Colonic mucosa (tissue), 4 donors: ENCODE data around the gene EFNA1. TPM values are rescaled to one million over a fixed set of nuclear protein-coding genes. Genes with fewer than 3 reads are reported as not detected.

Experiments
- DNase-seq: peaks from one replicate; pipeline ENCODE4 v3.0.0-alpha.2; 2020
- H3K27ac ChIP-seq: fragments of 200-600 bp; one replicate; pipeline ENCODE4 v1.8.0; 2021
- H3K27me3 ChIP-seq: fragments of 200-600 bp; one replicate; pipeline ENCODE4 v1.8.0; 2021
- H3K36me3 ChIP-seq: fragments of 200-600 bp; one replicate; pipeline ENCODE4 v1.8.0; 2021
- H3K4me1 ChIP-seq: fragments of 200-600 bp; one replicate; pipeline ENCODE4 v1.8.0; 2021; ENCODE audit warnings: mild to moderate bottlenecking
- H3K4me3 ChIP-seq: fragments of 200-600 bp; one replicate; pipeline ENCODE4 v1.8.0; 2021
- H3K9ac ChIP-seq, 2 donors: one replicate each; pipeline ENCODE4 v1.7.0; 2013; ENCODE audit warnings: control low read depth in 2 of 2, low read depth in 2 of 2, low read length in 2 of 2
- H3K9me3 ChIP-seq: fragments of 200-600 bp; one replicate; pipeline ENCODE4 v1.8.0; 2021
- CTCF ChIP-seq: fragments of 200-600 bp; IDR thresholded peaks from one replicate; pipeline ENCODE4 v1.8.0; 2022; ENCODE audit warnings: antibody characterized with exemption, mild to moderate bottlenecking
- intact Hi-C: fragments of 100-400 bp; cut with DNase I; formaldehyde crosslinking; loops from one replicate; pipeline ENCODE4 v1.14.1; 2022
- total RNA-seq, 2 donors: library from RNA; stranded (reverse); fragmentation: NEBNext Ultra II Directional in 1 of 2; extraction: Animal tissue kit (Norgen Biotek cat#: 25700) in 1 of 2; gene quantifications; one replicate each; pipeline ENCODE4 v1.2.1, GENCODE V29; 2021
- donor health status: healthy.
- donor health status: DM: no; HTN: no; CAD: no.
- donor health status: DM: no; HTN: no; CAD: no.

EFNA1 gene
- total RNA-seq, 2 donors from 2014 or later, result 61.3 to 125 TPM

DNA sequence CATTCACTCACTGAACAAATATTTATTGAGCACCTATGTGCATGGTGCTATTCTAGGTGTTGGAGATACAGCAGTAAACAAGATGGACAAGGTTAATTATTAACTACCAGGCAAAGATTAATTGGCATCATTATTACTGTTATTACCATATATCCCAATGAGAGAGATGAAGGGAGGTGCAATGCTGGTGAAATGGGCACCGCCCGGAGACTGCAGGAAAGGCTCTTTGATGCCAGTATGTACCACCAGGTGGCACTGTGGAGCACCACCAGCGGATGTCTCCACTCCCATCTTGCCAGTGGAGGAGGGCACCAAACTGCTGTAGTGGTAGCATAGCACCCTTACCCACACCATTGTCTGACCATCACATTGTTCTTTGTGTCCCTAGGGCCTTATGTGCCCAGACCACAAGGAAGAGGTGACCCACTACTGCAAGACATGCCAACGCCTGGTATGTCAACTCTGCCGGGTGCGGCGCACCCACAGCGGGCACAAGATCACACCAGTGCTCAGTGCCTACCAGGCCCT is 48.9 kb downstream of the EFNA1 start:
- peak; percentile 95 for DNase-seq
- no peak overlapping the region for H3K27ac ChIP-seq
- peak; percentile 91 for TF ChIP-seq CTCF
- no peaks in the 10 kb centered on the region for H3K27me3 ChIP-seq
- H3K4me1 ChIP-seq, result peaks cover 13% of the 10 kb centered on the region
- H3K36me3 ChIP-seq, result no peaks in the 10 kb centered on the region
- H3K4me3 ChIP-seq, result no peak overlapping the region
- no peaks in the 10 kb centered on the region for H3K9me3 ChIP-seq
- intact Hi-C loops, result no loop called here
- H3K9ac ChIP-seq, result no peak overlapping the region

DNA sequence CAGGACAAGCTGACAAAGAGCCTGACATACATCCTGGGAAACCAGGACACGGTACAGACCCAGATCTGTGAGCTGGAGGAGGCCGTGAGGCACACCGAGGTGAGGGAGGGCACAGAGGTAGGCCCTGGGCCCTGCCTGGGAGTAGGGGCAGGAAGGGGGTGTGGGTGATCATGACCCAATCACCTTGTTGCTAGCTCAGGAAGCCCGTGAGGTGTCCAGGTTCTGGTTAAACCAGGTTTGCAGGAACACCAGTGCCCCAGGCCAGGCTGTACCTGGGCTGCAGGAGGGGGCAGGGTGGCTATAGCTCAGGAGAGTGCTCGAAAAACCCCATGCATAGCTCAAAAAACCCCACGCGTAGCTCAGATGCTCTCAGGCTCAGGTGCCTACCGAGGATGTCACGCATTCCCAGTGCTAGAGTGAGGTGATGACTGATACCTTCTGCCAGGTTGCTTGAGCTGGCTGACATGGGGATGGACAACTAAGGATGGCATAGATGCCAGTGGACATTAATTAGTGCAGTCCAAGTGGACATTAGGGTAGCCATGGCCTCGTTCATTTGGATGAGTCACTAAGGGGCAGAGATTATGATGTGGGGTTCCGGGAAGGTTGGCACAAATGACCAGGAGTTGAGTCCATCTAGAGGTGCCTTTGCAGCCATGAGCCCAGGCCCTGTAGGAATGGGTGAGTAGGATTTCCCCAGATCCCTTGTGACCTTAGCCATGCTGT is 49.7 kb downstream of the EFNA1 start:
- Histone ChIP-seq H3K4me3 (no peak overlapping the region), H3K27ac (no peak overlapping the region), H3K9ac (no peak overlapping the region), H3K27me3 (no peaks in the 10 kb centered on the region), H3K9me3 (no peaks in the 10 kb centered on the region), H3K4me1 (peaks cover 9% of the 10 kb centered on the region), H3K36me3 (no peaks in the 10 kb centered on the region)
- TF ChIP-seq CTCF, result no peak
- intact Hi-C loops, result no loop called here
- peak; percentile 18 for DNase-seq

DNA sequence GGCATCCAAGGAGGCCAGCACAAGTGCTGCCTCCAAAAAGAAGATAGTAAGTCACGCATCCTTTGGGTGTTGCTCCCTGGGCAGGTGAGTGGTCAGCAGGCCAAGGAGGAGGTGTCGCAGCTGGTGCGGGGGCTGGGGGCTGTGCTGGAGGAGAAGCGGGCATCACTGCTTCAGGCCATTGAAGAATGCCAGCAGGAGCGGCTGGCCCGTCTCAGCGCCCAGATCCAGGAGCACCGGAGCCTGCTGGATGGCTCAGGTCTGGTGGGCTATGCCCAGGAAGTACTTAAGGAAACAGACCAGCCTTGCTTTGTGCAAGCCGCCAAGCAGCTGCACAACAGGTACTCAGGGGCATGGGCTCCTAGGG is 50.2 kb downstream of the EFNA1 start:
- no peak overlapping the region for H3K27ac ChIP-seq
- intact Hi-C loops, result no loop called here

DNA sequence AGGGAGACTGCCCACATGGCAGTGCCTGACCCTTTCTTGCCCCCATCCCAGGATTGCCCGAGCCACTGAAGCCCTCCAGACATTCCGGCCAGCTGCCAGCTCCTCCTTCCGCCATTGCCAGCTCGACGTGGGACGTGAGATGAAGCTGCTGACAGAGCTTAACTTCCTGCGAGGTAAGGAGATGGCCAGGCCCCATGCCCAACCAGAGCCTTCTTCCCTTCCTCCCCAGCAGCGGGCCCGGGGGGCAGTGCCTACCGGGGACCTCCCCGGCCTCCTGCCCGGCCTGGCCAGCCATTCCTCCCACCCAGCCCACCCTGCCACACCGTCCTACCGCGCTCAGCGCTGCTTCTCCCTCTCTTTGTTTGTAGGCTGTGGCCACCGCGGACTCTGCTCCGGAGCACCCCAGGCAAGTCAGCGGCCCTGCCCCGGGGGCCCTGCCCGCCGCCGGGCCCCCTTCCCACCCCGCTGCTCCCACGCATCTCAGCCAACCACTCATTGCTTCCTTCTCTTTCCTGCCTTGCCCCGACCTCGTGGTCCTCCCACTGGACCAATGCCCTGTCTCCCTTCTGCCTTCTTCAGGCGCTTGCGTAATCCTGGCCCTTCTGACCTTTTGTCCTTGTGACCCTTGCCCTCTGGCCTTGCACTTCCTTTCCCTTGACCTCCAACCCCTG is 50.9 kb downstream of the EFNA1 start:
- H3K36me3 ChIP-seq, result no peaks in the 10 kb centered on the region
- DNase-seq, result peak; percentile 26
- intact Hi-C loops, result no loop called here

More for the DNA sequence above, 50.2 kb downstream of the EFNA1 start:
- H3K4me1 ChIP-seq, result peaks cover 6% of the 10 kb centered on the region
- DNase-seq, result peak; percentile 17
- TF ChIP-seq CTCF, result no peak
- H3K9me3 ChIP-seq, result no peaks in the 10 kb centered on the region
- no peak overlapping the region for H3K9ac ChIP-seq
- H3K27me3 ChIP-seq, result no peaks in the 10 kb centered on the region
- H3K4me3 ChIP-seq, result no peak overlapping the region
- H3K36me3 ChIP-seq, result no peaks in the 10 kb centered on the region

More for the DNA sequence above, 50.9 kb downstream of the EFNA1 start:
- Histone ChIP-seq H3K27ac (no peak overlapping the region), H3K9me3 (no peaks in the 10 kb centered on the region), H3K4me3 (no peak overlapping the region), H3K4me1 (peaks cover 6% of the 10 kb centered on the region), H3K9ac (no peak overlapping the region), H3K27me3 (no peaks in the 10 kb centered on the region)
- TF ChIP-seq CTCF, result no peak
